NOMO-1 treated with DMSO at 0.1 percent for 48 hours (cell line): ENCODE data around the gene UBXN10.

Experiments
- DNase-seq: peaks from one replicate; lab custom pipeline; 2025; ENCODE audit not compliant: unreplicated experiment; lab: John Stamatoyannopoulos, UW

UBXN10 gene

GRCh38 chr1:20182415-20182814 lies 3.5 kb upstream of the UBXN10 start:
- DNase-seq, result no peak

- no peak for DNase-seq
Measured at GRCh38 chr1:20183035-20183434, 2.9 kb upstream of the UBXN10 start.

- no peak for DNase-seq
Measured at GRCh38 chr1:20183616-20184271, 2.2 kb upstream of the UBXN10 start.

GRCh38 chr1:20184481-20184900 lies 1.4 kb upstream of the UBXN10 start:
- DNase-seq, result peak; percentile 57

DNA sequence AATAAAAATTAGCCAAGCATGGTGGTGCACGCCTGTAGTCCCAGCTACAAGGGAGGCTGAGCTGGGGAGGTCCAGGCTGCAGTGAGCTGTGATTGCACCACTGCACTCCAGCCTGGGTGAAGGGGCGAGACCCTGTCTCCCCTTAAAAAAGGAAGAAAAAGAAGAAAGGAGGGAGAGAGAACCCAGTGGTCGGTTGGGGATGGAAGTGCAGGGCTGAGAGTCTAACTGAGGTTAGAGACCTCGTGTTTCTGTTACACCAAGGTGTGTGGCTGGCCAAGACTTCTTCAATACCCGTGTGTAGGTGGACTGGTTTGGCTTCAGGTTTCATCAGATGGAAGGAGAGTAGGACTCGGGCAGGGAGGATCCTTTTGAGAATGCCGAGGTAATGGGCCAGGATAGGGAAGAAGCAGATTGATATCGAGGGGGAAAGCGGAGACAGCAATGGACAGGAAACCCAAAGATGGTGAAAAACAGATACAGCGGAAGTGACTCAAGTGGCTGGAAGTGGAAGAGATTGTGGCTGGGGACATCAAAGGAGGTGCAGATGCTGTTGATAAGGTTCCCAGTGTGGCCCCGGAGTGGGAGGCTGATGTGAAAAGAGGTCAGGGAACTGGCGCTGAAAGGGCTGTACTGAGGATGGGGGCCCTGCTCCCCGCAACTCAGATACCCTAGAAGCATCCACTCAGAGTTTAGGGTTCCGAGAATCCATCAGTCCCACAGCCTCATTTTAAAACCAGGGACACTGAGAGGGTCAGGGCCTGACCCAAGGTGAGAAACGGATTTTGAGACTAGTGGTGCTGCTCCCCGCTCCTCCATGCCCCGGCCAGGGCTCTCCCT lies 681 bp upstream of the UBXN10 start:
- peak; percentile 25 for DNase-seq

DNA sequence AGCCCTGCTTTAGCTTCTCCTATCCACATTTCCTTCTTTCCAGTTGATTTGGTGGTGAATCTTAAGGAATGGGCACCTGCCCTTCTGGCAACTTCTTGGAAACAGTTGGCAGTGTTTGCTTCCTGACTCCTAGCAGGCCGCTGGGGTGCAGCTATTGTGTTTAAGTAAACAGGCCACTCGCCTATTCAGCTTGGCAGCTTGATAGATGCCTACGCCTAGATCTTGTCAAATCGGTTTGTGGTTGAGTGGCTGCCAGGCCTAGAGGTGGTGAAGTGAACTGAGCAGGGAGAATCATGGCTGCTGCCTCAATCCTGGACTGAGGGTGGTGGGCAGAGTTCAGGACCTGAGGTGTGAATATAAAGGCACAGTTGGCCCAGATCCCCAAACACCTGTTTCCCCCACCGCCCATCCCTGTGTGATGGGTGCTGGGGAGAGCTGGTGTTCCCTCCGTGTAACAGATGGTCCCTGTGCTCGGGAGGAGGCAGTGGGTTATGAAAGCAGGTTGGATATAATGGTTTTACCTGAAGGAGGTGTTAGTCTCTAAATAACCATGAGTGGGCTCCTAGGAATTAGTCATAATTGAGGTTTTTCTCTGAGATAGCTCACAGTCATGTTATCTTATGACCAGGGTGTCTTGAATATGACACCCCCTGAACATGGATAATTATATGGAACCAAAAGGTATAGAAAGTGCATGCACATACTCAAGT lies 1.4 kb downstream of the UBXN10 start:
- no peak for DNase-seq

DNA sequence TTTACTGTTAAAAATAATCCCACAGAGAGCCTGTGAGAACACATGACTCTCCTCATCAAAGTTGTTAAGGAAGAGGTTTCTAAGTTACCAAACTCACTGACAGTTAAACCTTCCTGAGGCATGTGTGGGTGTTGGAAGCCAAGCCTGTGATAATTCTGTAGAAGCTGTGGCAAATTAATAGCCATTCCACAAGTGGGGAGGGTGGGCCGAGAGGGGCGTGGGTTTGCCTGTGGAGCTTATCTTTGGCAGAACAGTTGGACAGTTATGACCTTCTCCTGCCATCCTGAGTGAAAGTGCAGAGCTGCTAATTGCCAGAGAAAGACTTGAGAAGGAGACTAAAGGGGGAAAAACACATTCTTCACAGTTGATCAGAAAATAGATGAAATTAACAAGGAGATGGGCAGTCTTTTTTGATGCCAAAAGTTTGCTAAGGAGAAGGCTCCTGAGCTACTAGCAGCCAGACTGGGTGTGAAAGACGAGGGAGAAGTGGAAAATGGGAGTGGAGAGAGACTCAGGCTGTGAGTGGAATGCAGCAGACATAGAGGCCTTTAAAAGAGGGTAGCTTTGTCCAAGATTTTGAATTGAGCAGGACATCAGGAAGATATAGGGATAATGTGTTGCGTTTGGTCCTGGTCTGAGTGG lies 2.0 kb downstream of the UBXN10 start:
- DNase-seq, result no peak

DNA sequence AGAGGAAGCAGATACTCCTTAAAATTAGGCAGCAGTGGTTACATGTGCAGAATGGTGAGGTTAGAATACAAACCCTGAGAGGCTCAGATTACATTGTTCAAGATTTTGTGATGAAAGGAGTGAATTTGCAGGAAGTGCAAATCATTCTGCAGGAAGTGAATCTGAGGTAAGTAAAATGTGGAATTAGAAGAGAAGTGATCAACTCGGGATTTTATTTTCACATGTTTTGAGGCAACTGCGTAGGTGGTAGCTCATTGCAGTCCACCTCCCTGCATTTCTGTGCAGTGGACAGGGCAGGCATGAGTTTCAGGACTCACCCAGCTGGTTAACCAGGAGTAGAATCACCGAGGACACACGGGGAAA lies 2.5 kb downstream of the UBXN10 start:
- DNase-seq, result peak; percentile 30

GRCh38 chr1:20189664-20190063 lies 3.8 kb downstream of the UBXN10 start:
- DNase-seq, result no peak

DNA sequence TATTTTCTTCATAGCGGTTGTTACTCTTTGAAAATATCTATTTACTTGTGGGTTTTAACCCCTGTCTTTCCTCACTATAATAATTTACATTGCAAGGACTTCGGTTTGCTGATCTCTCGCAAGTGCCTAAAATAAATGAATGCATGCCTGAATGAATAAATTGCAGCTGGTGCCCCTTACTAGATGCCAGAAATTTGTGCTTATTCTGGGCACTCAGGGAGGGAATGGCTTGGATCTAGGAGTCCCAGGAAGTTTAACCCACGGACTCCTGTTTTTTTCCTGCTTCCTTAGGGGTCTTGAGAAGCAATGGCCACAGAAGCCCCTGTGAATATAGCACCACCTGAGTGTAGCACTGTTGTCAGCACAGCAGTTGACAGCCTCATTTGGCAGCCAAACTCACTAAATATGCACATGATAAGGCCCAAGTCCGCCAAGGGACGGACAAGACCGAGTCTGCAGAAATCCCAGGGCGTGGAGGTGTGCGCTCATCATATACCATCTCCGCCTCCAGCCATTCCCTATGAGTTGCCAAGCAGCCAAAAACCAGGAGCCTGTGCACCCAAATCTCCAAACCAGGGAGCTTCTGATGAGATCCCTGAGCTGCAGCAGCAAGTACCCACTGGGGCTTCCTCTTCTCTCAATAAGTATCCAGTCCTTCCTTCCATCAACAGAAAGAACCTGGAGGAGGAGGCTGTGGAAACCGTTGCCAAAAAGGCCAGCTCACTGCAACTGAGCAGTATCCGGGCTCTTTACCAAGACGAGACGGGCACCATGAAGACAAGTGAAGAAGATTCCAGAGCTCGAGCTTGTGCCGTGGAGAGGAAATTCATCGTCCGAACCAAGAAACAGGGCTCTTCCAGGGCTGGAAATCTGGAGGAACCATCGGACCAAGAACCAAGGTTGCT lies 4.6 kb downstream of the UBXN10 start:
- no peak for DNase-seq

- no peak for DNase-seq
Measured at GRCh38 chr1:20191266-20191825, 5.5 kb downstream of the UBXN10 start.

DNA sequence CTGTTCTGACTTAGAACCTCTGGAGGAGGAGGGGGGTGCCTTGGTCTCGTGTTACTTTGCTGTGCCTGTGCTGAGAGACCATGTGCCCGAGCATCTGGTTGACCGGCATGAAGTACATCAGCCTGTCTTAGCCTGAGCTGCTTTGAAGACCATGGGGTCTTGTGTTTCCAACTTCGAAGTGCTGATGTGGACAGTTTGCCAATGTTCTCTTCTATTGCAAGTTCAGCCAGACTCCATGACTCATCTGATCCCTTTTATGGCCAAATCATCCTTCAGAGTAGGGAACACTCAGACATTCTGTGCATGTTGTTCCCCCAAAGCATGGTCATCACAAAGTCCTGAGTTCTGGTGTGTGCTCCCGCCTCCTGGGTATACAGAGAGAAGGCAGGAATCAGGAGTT lies 6.5 kb downstream of the UBXN10 start:
- no peak for DNase-seq

DNA sequence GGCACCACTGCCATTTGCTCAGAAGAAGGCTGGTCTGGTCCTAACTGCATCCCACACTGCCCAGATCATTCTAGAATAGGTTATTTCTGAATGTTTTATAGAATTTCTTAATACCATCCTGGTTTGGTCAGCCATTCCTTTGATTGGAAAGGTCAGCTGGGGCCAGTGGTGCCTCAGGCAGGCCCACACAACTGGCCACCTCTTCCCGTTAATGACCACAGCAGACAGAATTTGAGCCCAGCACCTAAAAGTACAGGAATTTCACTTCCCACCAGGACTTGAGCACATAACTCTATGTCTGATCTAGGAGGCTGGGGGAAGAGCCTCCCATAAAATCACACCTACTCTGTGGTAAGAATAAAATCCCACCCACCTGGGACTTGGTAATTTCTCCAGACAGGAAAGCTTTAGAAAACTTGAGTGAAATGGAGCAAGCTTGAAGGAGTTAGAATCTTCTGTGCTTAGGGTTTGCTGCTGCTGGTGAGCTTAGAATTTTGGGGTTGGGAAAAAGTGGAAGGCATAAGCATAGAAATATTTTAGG lies 7.0 kb downstream of the UBXN10 start:
- DNase-seq, result no peak

- DNase-seq, result no peak
Measured at GRCh38 chr1:20194224-20194623, 8.3 kb downstream of the UBXN10 start.

DNA sequence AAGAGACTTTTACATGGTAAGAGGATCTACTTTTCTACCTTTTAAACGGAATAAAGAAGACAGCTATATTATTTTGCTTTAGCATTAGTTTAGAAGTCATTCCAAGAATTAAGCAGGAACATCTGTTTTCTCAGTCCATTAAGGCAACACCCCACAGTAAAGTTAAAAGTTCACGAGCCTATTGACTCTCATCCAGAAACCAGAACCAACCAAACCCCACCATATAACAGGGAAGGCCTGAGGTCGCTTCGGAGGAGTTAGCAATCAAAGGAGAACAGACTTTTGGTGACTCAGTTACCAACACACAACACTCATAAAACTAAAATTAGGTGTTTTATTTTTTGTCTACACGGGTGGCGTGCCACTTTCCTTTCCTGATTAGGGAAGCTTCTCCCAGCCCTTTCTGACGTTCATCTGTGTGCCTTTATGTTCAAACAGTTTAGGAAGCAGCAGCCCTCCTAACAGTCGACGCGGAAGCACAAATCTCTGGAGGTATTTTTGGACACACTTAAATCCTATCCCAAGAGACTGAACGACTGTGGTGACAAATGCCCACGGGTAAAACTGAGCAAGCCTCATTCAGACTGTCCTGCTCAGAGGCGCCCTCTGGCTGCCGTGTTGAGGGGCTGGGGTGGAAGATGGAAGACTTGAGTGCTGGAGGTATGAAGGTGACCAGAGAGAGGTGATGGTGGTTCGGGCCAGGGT lies 9.0 kb downstream of the UBXN10 start:
- peak; percentile 66 for DNase-seq

DNA sequence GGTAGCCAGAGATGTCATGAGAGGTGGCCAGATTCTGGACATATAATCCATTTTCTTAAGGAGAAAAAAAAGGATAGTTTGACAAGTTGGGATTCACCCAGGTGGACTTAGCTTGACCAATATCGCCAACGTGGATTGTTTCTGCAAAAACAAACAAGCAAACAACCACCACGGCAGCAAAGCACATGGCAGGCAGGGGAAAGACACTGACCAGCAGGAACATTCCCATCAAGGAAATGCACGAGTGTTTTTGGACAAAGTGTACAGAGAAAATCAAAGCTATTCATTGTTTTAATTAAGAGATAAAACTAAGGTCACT lies 9.5 kb downstream of the UBXN10 start:
- DNase-seq, result no peak

DNA sequence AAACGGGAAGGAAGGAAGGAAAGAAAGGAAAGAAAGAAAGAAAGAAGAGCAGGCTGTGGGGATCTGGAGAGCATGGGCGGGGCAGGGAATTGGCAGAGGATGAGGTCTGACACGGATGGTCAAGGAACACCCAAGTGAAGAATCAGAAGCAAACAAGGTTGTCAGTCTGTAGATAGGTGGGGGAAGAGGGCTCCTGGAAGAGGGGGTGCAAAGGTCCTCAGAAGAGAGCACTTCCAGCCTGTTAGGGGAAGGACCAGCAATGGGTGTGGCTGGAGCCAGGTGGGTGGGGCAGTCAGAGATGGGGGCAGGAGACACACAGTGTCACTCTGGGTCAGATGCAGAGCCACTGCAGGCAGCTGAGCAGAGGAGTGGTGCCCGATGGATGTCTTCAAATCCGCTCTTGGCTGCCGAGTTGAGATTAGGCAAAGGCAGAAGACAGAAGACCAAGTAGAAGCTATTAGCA lies 11.5 kb downstream of the UBXN10 start:
- DNase-seq, result no peak

- DNase-seq, result no peak
Measured at GRCh38 chr1:20198296-20198695, 12.4 kb downstream of the UBXN10 start.

GRCh38 chr1:20198918-20199317 lies 13.0 kb downstream of the UBXN10 start:
- no peak for DNase-seq
